GM19025 (cell line): ENCODE results near the gene CNNM2.
"Not testable (repeated sequence)": the region's sequence is repeated elsewhere in the genome, so short reads cannot be mapped to it uniquely, and the experiment has no call there.

Experiments used
- ATAC-seq: cut with Tn5 transposase; IDR thresholded peaks from one replicate; pipeline ENCODE4 v1.9.1; 2021; ENCODE audit warnings: mild to moderate bottlenecking, low read depth, moderate library complexity; ENCODE audit not compliant: unreplicated experiment

Gene CNNM2

GRCh38 chr10:103127241-103127640 lies 209.1 kb downstream of the CNNM2 start:
- no peak for ATAC-seq

DNA sequence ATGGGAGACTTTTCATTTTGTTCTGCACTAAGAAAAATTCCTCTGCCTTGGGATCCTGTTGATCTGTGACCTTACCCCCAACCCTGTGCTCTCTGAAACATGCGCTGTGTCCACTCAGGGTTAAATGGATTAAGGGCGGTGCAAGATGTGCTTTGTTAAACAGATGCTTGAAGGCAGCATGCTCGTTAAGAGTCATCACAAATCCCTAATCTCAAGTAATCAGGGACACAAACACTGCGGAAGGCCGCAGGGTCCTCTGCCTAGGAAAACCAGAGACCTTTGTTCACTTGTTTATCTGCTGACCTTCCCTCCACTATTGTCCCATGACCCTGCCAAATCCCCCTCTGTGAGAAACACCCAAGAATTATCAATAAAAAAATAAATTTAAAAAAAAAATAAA lies 212.1 kb downstream of the CNNM2 start:
- ATAC-seq, result not testable (repeated sequence)

DNA sequence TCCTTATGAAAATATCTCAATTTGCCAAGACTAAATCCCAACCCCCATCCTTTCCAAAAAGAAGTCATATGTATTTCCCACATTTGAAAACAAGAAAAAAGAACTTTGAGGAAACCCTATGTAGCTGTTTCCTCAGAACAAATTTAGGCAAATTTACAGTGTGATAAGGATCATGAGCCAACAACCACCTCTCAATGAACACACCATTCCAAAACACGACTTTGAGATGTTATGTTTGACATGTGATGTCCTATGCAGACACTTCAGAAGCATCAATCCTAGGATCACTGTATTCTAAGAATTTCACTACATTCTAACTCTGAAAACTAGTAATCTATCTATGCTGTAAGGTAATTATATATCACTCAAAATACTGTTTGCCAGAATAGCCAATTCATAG lies 212.8 kb downstream of the CNNM2 start:
- ATAC-seq, result no peak

DNA sequence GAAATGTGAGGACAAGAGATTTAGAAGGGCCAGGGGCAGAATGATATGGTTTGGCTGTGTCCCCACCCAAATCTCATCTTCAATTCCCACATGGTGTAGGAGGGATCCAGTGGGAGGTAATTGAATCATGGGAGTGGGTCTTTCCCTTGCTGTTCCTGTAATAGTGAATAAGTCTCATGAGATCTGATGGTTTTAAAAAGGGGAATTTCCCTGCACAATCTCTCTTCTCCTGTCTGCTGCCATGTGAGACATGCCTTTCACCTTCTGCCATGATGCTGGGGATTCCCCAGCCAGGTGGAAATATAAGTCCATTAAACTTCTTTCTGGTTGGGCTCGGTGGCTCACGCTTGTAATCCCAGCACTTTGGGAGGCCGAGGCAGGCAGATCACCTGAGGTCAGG lies 217.1 kb downstream of the CNNM2 start:
- not testable (repeated sequence) for ATAC-seq

DNA sequence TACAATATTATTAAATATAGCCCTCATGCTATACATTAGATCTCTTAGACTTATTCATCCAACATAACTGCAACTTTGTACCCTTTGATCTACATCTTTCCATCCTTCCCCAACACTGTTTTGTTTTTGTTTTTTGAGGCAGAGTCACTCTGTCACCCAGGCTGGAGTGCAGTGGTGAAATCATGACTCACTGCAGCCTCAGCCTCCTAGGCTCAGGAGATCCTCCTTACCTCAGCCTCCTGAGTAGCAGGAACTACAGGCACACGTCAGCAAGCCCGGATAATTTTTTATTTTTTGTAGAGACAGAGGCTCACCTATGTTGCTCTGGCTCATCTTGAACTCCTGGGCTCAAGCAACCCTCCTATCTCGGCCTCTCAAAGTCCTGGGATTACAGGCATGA lies 221.7 kb downstream of the CNNM2 start:
- ATAC-seq, result no peak
